Measurements from ENCODE around the gene AGMAT.

The AGMAT gene

GRCh38 chr1:15524283-15525049 lies 60.4 kb downstream of the AGMAT start:
- DNase-seq (ENCODE audit: low read depth in 2 of 2) = peak; percentile 100

- no peak for DNase-seq (ENCODE audit: low read depth in 2 of 2)
Observed at GRCh38 chr1:15524021-15524282, 60.9 kb downstream of the AGMAT start, which contains the start of gene CASP9. CASP9 (minus strand) TSS chr1:15524215; CDS start chr1:15524200, 15 bp downstream.

- no peak for DNase-seq (ENCODE audit: low read depth in 2 of 2)
Observed at GRCh38 chr1:15523104-15524020, 61.5 kb downstream of the AGMAT start.

GRCh38 chr1:15522551-15522950 lies 62.3 kb downstream of the AGMAT start:
- no peak for DNase-seq (ENCODE audit: low read depth in 2 of 2)
